Metanephros (tissue), 2 donors: Measurements from ENCODE around the gene LRRC43. TPM values are rescaled to one million over a fixed set of nuclear protein-coding genes. Genes with fewer than 3 reads are reported as not detected.

ENCODE experiments used
- small RNA-seq: library from RNA; depleted of rRNA; stranded (forward); fragments of <200 nt; gene quantifications from one replicate; pipeline ENCODE3, GENCODE V24; 2014; ENCODE audit warnings: low replicate concordance
- total RNA-seq: library from RNA; depleted of rRNA; stranded (reverse); fragments of >200 nt; gene quantifications from one replicate; pipeline ENCODE4 v1.2.3, GENCODE V29; 2014

The LRRC43 gene, protein sequence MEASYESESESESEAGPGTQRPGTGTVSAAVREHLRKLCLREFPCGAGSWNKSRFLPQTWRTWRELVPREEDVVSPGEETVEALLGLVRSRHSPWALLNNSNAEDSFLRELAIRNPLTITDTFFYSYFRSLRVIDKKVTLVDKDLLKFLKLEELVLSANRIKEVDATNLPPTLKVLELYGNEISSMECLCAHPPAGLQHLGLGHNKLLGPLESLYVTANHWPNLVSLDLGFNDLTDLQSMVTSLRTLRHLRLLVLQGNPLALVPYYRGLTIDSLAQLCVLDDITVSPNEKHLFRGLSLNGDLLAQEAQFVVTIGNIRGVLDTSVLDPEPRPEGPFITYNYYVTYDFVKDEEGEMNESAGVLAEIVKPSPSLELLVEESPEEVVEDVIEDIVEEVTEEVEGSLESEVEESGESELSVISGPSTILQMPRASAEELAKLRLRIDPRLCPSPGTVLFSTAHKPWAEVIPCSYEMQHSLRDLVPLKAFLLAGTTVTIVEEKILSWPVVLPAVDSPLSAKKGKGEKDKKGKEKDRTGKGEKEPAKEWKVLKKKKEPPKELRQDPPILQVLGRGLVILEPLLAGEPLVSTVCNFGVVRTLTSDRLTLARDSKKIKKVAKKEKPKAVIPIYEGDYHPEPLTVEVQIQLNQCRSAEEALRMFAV
- total RNA-seq, result 5.3 TPM

DNA sequence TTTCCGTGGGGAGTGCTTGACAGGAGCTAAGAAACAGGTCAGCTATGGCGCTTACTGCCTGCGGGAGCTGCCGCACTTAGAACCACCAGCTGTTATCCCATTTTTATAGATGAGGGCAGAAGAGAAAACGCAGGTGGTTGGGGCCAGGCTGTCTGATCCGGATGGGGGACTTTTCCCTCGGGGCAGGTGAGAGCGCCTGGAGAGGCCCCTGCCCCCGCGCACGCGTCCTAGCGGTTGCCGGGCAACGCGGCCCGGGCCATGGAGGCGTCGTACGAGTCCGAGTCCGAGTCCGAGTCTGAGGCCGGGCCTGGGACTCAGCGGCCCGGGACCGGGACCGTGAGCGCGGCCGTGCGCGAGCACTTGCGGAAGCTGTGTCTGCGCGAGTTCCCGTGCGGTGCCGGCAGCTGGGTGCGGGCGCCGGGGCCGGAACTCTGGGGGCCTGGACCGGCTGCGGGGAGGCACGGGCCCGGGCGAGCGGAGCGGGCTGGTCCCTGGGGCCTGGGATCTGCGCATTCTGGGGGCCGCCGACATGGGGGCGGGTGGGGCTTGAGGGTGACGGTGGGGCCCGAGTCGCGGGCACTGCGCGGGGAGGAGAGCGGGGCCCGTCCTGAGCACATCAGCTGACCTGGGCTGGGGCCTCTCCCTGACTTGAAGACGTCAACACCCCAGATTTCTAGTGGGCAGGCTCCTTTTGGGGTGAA lies at the start of gene LRRC43:
TSS of gene LRRC43 (plus strand) at position 237 of the 701 bp plus-strand sequence. CDS start at position 259, 22 bp downstream.

DNA sequence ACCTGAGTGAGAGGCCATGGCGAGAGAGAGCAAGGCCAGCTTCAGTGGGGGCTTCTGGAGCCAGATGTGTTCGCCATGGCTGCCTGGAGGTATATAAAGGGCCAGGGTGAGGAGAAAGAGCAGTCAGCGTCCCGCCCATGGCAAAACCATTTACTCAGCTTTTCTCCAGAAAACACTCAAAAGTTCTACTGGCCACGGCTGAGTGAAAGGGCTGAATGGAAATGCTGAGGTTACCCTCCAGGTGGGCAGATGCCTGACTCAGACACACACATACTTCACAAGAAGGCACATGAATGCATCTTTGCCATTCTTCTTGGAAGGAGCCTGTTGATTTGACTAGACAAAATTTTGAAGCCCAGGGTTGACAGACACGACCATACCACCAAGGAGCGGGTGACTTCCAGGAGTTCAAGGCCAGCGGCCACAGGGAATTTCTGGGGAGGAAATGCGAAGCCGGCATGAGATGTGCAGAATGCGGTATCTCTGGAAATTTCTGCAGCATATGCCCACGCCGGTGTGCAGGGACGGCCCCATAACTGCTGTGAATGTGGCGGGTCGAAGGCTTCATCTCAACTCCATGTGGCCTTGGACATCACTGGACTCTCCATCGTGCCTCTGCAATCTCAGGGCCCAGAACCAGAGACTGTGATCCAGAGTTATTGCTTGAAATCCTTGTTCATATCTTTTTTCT lies 8.6 kb upstream of the LRRC43 start, which contains the start of gene IL31:
TSS of gene IL31 (minus strand) at position 67 of the 691 bp plus-strand sequence. CDS start at position 18, 49 bp downstream.

DNA sequence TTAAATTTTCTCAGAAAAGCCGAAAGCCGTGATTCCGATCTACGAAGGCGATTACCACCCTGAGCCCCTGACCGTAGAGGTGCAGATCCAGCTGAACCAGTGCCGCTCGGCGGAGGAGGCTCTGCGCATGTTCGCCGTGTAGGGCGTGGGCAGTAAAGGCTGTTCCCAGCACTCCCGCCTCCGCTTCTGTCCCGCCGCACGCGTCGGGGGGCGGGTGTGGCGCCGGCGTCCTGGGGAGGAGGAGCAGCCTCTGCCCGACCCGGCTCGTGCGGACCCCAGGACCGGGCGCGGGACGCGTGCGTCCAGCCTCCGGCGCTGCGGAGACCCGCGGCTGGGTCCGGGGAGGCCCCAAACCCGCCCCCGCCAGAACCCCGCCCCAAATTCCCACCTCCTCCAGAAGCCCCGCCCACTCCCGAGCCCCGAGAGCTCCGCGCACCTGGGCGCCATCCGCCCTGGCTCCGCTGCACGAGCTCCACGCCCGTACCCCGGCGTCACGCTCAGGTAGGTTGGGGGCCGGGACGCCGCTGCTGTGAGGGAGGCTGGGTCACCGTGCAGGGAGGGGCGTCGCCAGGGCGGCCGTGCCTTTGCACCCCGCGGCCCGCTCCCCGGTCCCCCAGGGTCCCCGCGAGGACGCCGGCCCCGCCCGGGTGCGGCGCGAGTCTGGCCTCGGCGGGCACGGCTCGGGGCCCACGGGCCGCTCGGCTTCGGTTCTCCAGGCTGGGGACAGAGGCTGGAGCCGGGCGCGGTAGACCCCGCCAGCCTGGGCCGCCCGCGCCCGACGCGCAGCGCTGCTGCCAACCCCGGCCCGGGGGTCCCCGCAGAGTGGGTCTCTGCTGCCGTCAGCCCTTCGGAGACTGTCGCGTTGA lies 20.6 kb downstream of the LRRC43 start, which contains the start of gene B3GNT4:
TSS of gene B3GNT4 (plus strand) at position 409 of the 866 bp plus-strand sequence. CDS start 910 bp downstream, outside the sequence.

DNA sequence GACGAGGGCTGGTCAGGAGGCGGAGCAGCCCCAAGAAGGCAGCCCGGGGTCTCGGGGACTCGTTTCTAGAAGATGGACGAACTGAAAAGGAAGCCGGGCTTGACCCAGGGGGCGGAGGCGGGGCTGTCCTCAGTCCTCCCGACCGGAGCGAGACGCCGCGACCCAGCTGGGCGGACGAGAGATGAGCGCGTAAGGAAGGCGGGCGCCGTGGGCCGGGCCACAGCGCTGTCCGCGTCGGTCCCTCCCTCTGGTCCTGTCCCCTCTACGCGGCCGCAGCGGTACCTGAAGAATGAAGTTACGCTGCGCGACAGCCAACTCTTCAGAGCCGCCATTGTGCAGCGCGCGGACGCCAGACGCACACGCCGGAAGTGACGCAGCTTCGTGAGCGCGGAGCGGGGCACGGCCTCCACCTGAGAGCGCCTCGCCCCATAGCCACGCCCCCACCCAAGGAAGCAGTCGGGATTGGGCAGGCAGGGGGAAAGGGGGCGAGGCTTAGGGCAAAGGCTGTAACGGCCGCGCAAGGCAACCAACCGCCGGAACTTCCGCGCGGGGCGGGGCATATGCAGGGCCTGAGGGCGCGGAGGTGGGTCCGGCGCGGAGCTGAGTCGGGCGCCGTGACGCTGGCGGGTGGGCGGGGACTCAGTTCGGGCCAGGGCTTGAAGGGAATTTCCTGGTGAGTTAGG lies 42.9 kb downstream of the LRRC43 start, which contains the start of gene DIABLO:
TSS of gene DIABLO (minus strand) at position 370 of the 683 bp plus-strand sequence. CDS start at position 332, 38 bp downstream.

Small RNA genes within 50 kb of the gene (small RNA-seq; reads per million reads assigned to genes)
- 0.70 reads per million, percentile 74 among the genes with 10 or more reads in this experiment for gene DIABLO

Other genes starting within 250 kb of the LRRC43 start
- 32.7 TPM for gene BCL7A, start 161.2 kb upstream of the LRRC43 start, total RNA-seq
- 34.2 TPM for gene MLXIP, start 104.4 kb upstream of the LRRC43 start, total RNA-seq
- not detected for gene IL31, start 8.9 kb upstream of the LRRC43 start, total RNA-seq
- gene B3GNT4, start 20.6 kb downstream of the LRRC43 start, total RNA-seq, result 1.1 TPM
- 42.6 TPM for gene DIABLO, start 42.9 kb downstream of the LRRC43 start, total RNA-seq
- 14.6 TPM for gene VPS33A, start 83.4 kb downstream of the LRRC43 start, total RNA-seq
- gene CLIP1, start 239.5 kb downstream of the LRRC43 start, total RNA-seq, result 37.3 TPM